Measurements from ENCODE around the gene SIX2.

- no peak for TF ChIP-seq FOXM1 (IDR thresholded peaks at IDR 0.05; ENCODE audit: borderline replicate concordance)
- no peak for TF ChIP-seq PKNOX1 (IDR thresholded peaks at IDR 0.05)
- TF ChIP-seq SUZ12 (IDR thresholded peaks at IDR 0.05) = no peak
- TF ChIP-seq SP1 (IDR thresholded peaks at IDR 0.05) = no peak
- TF ChIP-seq BHLHE40 (IDR thresholded peaks at IDR 0.05; ENCODE audit: borderline replicate concordance) = no peak
- no peak for TF ChIP-seq ZNF384 (IDR thresholded peaks at IDR 0.05)
- no peak for TF ChIP-seq HDGF (IDR thresholded peaks at IDR 0.05; ENCODE audit: borderline replicate concordance)
- no peak for TF ChIP-seq FOXA1 (IDR thresholded peaks at IDR 0.05)
- no peak for TF ChIP-seq CTBP1 (IDR thresholded peaks at IDR 0.05; ENCODE audit: borderline replicate concordance)
- TF ChIP-seq ELF4 (IDR thresholded peaks at IDR 0.05) = no peak
- TF ChIP-seq TARDBP (IDR thresholded peaks at IDR 0.05) = no peak
- no peak for TF ChIP-seq ARNT (IDR thresholded peaks at IDR 0.05)
- no peak for TF ChIP-seq NFRKB (IDR thresholded peaks at IDR 0.05)
Observed at GRCh38 chr2:44970846-44971450, 38.3 kb downstream of the SIX2 start.

Data from HEK293T (cell line).